Measurements from ENCODE around the gene ZIC3.
"Not testable (repeated sequence)": the region's sequence is repeated elsewhere in the genome, so short reads cannot be mapped to it uniquely, and the experiment has no call there.

The ZIC3 gene

DNA sequence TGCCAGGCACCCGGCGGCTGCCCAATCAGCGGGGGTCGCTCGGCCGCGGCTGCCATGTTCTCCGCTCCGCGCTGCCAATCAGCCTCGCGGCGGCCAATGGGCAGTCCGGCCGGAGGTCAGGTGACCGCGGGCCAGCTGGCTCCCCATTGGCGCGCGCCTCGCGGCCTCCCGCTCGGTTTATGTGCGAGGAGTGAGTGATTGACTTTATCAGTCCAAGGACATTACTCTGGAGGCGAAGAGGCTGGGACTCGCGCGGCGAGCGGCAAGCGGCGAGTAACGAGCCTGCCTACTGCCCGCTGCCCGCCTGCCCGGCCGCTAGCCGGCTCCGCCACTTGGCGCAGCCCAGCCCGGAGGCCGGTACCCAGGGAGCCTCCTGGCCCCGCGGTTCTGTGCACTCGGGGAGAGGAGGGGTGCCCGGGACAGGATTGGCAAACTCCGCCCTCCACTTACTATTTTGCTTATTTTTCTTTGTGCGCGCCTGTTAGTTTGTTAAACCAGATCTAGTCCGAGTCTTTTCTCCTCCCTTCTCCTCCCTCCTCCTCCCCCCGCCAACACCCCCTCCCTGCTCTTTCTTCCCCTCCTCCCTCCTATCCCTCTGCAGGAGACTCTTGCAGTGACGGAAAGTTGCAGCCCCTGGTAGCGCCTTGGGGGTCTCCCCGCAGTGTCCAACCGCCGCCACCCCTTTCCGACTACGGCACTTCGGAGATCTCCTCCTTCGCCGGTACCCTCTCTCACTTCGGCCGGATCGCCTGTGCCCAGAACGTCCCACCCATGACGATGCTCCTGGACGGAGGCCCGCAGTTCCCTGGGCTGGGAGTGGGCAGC, at the start of gene ZIC3:
ZIC3 (plus strand) TSS at position 207 of the 825 bp plus-strand sequence; CDS start at position 772, 565 bp downstream.
- no peak for DNase-seq (ENCODE audit: low read depth in 1 of 2, low spot score in 1 of 2)

DNA sequence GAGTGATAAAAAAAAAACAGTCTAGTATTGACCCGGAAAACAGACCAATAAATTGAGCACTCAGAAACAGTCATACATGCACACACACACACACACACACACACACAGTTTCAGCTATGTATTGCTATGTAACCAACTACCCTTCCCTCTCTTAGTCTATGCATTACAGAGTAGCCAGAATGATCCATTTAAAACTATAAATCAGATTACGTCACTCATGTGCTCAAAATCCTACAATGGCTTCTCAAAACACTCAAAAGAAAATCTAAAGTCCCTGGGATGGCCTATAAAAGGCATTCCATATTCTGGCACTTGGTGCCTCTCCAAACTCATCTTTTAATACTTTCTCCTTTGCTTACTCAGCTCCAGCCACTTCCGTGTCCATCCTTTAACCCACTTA, 46.5 kb upstream of the ZIC3 start:
- no peak for DNase-seq (ENCODE audit: low read depth in 1 of 2, low spot score in 1 of 2)

DNA sequence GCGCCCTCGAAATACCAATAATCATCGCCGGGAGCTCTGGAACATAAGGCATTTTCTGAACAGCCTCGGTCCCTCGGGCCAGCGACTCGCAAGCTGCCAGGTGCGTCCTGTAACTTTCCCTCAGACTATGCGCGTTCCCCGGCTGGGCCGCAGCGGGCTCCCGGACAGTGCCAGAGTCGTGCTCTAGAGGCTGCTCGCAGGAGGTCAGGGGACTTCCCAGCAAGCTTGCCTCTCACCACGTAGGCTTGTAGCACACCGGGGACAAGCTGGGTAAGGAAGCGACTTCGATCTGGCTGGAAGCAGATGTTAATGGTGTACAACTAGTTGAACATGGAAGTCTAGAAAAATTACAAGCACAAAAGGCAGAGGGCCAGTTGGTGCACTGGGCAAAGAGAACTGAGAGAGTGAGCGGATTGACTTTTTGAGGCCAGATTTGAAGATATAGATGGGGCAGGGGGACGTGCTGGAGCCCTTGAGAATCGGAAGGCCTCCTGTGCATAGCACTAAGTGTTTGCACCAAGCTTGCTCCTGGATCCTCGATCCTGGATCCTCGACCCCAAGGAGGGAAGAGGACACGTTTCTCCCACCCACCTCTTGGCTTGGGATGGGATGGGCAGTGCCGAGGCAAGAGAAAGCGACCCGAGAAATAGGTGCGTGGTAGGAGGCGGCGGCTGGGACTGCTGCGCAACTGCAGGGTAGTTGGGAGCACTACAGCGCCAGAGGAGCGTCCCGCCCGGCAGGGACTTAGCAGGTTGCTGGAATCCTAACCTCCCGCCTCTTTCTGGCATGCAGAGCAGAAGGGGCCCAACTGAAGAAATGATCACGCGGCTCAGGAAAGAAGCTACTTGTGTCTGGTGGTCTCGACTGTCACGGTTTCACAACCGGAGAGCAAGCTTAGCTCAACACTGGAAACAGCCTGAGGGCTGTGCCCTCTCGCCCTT, 19.9 kb upstream of the ZIC3 start:
- DNase-seq (ENCODE audit: low read depth in 1 of 2, low spot score in 1 of 2), result no peak

DNA sequence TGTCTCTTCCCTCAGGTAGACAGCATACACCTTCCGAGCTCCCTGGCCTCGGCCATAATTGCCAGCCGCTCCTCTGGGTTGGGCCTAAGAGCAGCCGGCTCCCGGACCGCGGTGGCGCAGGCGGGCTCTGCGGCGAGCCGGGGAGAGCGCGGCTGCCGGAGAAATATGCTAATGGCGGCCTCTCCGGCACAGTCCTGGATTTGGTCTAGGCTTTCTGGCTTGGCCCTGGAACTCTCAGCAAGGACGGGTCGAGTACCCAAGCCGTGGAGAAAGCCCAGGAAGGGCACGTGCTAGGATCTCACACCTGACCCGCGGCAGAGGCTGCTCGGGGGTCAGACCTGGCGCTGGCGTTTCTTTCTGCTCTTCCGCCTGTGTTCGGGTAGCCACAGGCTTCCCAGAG, 18.6 kb upstream of the ZIC3 start:
- DNase-seq (ENCODE audit: low read depth in 1 of 2, low spot score in 1 of 2), result no peak

DNA sequence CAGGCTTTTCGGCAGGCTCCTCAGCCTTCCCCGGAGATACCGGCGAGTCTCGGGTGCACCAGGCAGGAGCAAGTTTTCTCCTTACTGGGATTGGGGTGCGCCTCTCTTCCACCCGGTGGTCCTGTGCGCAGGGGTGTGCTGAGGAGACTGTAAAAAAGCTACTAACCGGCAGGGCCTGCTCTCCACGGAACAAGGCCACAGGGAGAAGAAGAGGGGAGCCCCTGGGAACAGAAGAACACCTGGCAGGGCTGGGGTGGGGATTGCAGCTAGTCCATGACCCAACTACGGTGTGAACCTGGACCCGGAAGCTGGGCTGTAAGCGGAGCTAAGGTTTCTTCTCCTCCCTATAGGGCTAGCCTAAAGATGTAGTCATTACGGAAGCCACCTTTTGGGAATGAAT, 17.7 kb upstream of the ZIC3 start:
- DNase-seq (ENCODE audit: low read depth in 1 of 2, low spot score in 1 of 2), result no peak

DNA sequence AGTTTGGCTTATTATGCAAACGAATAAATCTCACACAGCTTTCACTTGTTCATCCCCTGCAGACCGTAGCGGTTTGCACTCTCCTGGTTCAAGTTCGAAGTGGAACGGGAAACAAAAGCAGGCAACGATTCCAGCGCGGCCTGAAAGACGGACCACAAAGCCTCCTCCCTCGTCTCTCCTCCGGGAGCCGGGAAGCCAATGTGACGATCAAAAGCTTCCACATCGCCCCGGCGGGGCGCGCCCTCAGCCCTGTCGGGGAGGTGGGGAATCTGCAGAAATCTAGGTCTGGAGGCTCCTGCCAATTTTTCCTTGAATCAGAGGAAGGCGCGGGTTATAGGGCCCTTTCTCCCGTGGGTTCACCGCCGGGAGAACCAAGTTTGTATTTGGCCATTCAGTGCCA, 16.9 kb upstream of the ZIC3 start:
- DNase-seq (ENCODE audit: low read depth in 1 of 2, low spot score in 1 of 2), result no peak

DNA sequence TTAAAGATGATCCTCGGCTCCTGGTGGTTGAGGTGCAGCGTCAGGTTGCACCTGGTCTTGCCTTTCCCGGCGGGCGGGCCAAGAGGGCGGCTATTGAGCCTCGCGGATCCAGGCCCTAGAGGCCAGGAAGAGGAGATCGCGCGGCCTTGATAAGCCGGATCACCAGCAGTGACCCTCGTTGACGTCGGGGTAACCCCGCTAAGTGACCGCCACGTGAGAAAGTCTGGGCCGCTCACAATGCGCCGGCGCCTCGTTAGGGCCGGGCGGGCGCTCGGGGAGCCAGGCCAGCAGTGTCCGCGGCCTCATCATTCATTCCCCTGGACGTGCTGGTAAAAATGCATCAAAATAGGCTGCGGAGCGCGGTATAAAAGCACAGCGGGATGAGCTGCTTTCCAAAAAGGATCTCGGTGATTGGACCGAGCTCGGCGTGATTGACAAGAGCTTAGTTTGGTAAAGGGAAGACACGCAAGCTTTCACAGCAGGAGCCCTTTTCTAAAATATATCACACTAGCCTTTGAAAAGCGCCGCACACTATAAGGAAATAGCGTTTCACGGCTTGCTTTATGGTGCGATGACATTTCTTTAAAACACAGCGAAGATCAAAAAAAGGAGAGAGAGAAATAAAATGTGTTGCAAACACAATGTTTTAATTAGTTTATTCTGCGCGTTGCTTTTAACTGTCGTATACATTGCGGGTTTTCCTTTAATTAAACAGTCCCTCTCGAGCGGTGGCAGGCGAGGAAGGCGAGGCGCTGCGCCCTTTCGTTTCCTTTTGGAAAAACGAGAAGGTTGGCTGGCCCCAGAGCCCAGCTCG, 15.9 kb upstream of the ZIC3 start:
- no peak for DNase-seq (ENCODE audit: low read depth in 1 of 2, low spot score in 1 of 2)

DNA sequence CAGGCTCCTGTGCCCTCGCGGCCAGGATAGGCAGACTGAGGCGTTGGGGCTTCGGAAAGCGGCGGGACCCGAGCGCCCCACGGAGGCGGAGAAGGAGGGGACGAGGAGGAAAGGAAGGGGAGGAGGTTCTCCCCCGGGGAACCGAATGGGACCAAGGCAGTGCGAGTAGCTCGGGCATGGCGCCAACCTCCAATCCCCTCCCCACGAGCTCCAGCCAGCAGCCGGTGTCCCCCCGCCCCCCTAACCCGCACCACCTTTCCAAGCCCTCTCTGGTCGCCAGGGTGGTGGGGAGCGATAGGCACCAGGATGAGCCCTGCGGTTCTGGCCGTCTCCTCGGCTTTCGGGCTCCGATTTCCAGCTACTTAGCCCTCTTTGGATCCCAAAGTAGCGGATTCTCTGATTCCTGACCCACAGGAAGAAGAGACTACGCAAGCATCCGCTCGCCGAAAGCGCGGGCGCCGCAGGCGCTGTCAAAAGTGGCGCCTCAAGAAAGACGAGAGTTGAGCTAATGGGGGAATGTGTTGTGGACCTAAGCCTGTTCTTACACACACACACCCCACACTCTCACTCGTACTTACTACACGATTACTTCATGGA, 15.2 kb upstream of the ZIC3 start:
- no peak for DNase-seq (ENCODE audit: low read depth in 1 of 2, low spot score in 1 of 2)

DNA sequence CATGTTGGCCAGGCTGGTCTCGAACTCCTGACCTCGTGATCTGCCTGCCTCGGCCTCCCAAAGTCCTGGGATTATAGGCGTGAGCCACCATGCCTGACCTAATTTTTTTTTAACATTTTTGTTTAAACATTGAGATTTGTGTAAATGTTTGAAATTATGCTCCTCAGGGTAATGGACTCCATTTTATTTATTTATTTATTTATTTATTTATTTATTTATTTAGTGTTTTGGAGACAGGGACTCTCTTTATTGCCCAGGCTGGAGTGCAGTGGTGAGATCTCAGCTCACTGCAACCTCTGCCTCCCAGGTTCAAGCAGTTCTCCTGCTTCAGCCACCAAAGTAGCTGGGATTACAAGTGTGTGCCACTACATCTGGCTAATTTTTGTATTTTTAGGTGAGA, 13.8 kb upstream of the ZIC3 start:
- not testable (repeated sequence) for DNase-seq (ENCODE audit: low read depth in 1 of 2, low spot score in 1 of 2)

DNA sequence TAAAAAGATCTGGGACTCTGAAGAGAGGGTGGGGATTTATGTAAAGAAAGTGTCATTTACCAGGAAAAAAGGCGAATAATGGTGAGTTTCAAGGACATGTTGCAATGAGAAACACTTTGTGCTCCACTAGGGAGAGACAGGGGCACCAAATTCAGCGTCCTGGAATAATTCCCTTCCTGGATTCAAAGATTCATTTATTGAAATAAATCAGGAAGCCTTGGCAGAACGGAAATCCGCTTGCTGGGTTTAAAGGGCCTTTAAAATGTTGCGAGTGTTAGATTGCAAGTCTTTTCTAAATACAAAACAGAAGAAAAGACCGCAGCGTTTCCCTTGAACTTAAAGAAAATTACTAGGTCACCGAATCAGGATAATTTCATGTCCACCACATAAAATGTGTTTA, 3.8 kb upstream of the ZIC3 start:
- DNase-seq (ENCODE audit: low read depth in 1 of 2, low spot score in 1 of 2), result no peak

DNA sequence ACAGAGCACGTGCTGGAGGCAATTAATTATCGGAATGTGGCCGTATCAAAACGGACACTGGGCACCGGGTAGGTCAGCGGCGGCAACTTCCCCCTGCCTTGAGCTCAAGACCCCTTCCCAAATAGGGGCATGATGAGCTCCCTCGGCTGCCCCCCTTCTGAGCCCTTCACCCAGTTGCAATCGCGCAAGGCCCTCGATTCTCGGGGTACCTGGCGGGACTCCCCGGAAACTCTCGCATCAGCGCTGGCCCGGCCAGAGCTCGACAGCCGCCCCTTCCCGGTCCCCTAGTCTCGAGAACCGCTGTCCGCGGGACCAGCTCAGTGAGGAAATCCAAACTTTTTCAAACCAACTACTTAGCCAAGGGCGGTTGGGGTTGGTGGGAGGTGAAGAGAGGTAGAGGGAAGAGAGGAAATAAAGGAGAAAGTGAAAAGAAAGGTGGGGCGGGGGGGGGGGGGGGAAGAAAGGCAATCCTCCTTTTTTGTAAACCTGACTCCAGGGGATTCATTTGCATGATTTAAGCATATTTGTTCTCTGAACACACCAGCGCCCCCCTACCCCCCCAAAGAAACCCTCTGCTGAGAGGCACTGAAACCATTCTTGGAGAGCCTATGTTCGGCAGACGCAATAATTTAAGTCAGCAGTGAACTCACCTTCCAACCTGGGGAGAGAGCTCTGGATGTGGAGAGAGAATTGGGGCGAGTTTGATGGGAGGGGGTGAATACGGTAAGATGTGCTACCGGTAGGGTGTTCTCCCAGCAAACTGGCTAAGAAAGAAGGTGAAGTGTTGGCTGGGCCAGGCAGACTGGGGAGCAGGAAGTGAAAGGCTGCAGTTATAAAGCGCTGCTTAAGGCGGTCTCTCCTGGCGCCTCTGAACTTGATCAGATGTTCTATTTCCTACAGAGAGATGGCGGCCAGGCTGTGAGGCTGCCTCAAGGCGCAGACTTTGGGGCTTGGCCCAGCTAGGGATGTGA, 2.0 kb upstream of the ZIC3 start:
- DNase-seq (ENCODE audit: low read depth in 1 of 2, low spot score in 1 of 2), result no peak

DNA sequence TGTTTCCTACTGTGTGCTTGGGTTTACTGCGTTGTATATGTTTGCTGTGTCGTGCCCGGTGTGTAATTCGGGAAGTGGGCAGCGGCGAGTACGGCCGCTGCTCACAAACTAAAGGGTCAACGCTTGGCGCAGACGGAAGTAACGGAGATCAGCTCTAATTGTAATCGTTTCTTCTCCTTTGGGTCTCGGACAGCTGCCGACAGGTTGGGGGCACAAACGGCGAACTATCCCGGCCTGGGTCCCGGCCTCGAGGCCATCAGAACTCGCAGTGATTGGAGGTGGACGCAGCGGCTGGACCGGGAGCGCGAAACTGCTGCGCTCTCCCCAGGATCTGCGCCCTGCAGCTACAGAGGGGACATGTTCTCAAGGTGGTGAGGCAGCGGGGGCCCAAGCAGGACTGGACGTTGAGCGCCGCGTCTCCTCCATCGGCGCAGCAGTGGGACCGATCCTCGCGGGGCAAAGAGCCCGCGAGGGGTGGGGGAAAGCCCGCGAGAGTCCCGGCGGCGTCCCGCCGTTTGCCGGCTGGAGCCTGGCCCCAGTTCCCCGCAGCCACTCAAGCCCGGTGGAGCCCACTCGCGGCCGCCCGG, 516 bp upstream of the ZIC3 start:
- DNase-seq (ENCODE audit: low read depth in 1 of 2, low spot score in 1 of 2), result no peak

DNA sequence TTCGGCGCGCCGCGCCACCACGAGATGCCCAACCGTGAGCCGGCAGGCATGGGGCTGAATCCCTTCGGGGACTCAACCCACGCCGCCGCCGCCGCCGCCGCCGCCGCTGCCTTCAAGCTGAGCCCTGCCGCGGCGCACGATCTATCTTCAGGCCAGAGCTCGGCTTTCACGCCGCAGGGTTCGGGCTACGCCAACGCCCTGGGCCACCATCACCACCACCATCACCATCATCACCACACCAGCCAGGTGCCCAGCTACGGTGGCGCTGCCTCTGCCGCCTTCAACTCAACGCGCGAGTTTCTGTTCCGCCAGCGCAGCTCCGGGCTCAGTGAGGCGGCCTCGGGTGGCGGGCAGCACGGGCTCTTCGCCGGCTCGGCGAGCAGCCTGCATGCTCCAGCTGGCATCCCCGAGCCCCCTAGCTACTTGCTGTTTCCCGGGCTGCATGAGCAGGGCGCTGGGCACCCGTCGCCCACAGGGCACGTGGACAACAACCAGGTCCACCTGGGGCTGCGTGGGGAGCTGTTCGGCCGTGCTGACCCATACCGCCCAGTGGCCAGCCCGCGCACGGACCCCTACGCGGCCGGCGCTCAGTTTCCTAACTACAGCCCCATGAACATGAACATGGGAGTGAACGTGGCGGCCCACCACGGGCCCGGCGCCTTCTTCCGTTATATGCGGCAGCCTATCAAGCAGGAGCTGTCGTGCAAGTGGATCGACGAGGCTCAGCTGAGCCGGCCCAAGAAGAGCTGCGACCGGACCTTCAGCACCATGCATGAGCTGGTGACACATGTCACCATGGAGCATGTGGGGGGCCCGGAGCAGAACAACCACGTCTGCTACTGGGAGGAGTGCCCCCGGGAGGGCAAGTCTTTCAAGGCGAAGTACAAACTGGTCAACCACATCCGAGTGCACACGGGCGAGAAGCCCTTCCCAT, 1.1 kb downstream of the ZIC3 start:
- DNase-seq (ENCODE audit: low read depth in 1 of 2, low spot score in 1 of 2), result no peak

DNA sequence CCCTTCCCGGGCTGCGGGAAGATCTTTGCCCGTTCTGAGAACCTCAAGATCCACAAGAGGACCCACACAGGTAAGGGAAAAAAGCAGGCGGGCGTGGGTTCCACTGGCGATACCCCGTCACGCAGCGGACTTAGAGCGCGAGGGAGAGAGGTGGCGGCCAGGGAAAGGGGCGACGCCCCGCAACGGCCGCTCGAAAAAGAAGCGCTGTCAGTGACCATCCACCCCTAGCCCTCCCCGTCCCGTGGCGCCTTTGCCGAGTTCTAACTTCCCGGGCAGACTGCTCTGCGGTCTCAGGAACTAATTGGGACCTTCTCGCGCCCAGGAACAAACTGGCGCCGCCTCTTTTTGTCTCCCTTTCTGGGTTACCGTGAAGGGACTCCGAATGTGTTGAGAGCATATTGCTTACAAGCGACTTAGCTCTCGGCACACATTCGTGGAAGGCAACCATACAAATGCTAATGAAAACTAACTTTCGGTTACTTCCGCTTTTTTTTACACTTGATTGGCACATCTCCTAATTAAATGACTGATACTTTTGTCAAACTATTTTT, 1.8 kb downstream of the ZIC3 start:
- no peak for DNase-seq (ENCODE audit: low read depth in 1 of 2, low spot score in 1 of 2)

DNA sequence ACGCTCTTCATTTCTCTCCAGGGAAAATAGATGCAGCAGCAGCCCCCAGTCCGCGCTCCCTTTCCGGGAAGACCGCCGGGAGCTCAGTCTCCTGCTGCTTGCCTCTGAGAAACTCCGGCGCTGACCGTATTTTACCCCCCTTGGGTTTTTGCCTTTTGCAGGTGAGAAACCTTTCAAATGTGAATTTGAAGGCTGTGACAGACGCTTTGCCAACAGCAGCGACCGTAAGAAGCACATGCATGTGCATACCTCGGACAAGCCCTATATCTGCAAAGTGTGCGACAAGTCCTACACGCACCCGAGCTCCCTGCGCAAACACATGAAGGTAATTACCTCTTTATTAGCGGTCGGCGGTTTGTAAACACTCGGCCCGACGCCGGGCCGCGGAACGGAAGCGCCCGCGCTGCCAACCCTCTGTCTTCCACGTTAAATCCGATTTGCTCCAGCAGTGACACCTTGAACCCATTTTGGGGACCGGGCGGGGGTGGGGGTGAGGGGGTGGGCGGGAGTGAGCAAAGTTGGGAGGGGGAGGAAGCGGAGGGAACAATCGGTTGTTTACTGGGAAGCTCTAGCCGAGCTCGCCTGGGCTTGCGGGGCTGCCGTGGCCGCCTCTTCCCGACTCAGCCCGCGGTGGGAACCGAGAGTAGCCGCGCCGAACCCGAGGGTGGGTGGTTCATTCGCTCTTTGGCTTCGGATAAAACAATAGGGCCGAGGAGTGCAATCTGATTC, 3.0 kb downstream of the ZIC3 start:
- DNase-seq (ENCODE audit: low read depth in 1 of 2, low spot score in 1 of 2), result no peak

DNA sequence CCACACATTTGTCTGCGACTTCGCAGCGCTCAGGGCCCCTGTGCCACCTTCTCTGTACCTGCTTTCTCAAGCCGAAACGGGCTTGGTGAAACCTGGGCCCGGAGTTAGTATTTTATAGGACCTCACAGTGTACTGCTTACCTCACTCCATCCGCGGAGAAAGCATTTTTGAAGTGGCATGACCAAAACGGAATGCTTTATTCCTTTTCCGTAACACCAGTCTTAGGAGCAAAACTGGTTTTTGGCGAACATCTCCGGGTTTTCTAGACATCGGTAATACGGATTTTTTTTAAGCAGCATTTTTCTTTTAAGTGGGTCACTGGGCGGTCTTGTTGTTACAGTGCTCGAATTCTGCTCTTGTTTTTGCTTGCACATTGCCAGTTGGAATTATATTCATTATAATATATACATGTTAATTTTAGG, 3.6 kb downstream of the ZIC3 start:
- DNase-seq (ENCODE audit: low read depth in 1 of 2, low spot score in 1 of 2), result no peak
